Adrenal gland (tissue), 12 donors: ENCODE measurements around the gene TCF4. TPM values are rescaled to one million over a fixed set of nuclear protein-coding genes. Genes with fewer than 3 reads are reported as not detected.

Experiments
- DNase-seq, 7 donors: peaks; one replicate each; pipeline ENCODE4 v3.0.0-alpha.2; 2019 to 2020
- H3K27ac ChIP-seq, 5 donors: fragments of 200-600 bp; sonication (generic) in 4 of 5; 1 replicate in 3 of 5; 2 replicates in 2 of 5; pipeline versions ENCODE4 v1.5.1 to v1.8.0; 2016 to 2020; ENCODE audit warnings: mild to moderate bottlenecking in 1 of 5
- H3K27me3 ChIP-seq: fragments of 200-600 bp; 2 replicates; pipeline ENCODE4 v1.8.0; 2021
- H3K36me3 ChIP-seq, 2 donors: fragments of 200-600 bp; replicated peaks in 1 of 2; 1 replicate in 1 of 2; 2 replicates in 1 of 2; pipeline versions ENCODE4 v1.5.1 to v1.8.0; 2018 to 2022
- H3K4me1 ChIP-seq, 2 donors: fragments of 200-600 bp; replicated peaks in 1 of 2; 1 replicate in 1 of 2; 2 replicates in 1 of 2; pipeline versions ENCODE4 v1.5.1 to v1.8.0; 2018 to 2021
- H3K4me3 ChIP-seq, 4 donors: fragments of 200-600 bp; sonication (generic) in 3 of 4; one replicate each; pipeline ENCODE4 v1.5.1; 2016 to 2018
- H3K9me3 ChIP-seq, 3 donors: fragments of 200-600 bp; sonication (generic) in 1 of 3; replicated peaks in 1 of 3; 1 replicate in 2 of 3; 2 replicates in 1 of 3; pipeline versions ENCODE4 v1.5.1 to v1.8.0; 2016 to 2021
- POLR2A ChIP-seq, 2 donors: fragments of 450-650 bp; IDR thresholded peaks; one replicate each; pipeline ENCODE4 v1.6.1; 2017; ENCODE audit warnings: antibody characterized with exemption in 2 of 2, mild to moderate bottlenecking in 2 of 2, moderate library complexity in 1 of 2
- whole genome bisulfite sequencing, 4 donors: extraction: QIAGEN DNeasy Blood & Tissue Kit in 2 of 4; methylation state at CpG; one replicate each; pipeline versions ENCODE4 v1.1.5 to v1.1.7; 2013 to 2017; 5-methylcytosine and 5-hydroxymethylcytosine counted together
- intact Hi-C, 2 donors: fragments of 100-400 bp; cut with DNase I; formaldehyde crosslinking; loops; one replicate each; pipeline versions ENCODE4 v1.14.1 to v1.15.0; 2022 to 2023
- polyA plus RNA-seq, 3 donors: library from polyadenylated mRNA; stranded (reverse); fragments of 200-250 nt in 2 of 3; fragments of 350-450 nt in 1 of 3; fragmentation: Illumina TruSeq in 1 of 3; extraction: RNeasy Lipid Tissue Mini Kit (QIAGEN cat#74804) in 1 of 3; gene quantifications; one replicate each; pipeline ENCODE4 v1.2.3, GENCODE V29; 2013 to 2014
- total RNA-seq, 9 donors: library from RNA; depleted of rRNA in 4 of 9; stranded (reverse); fragments of >200 nt in 4 of 9; fragments of 120-200 nt in 1 of 9; fragmentation: NEBNext Ultra II Directional in 1 of 9; extraction: Animal tissue kit (Norgen Biotek cat#: 25700) in 1 of 9; gene quantifications; one replicate each; pipeline versions ENCODE4 v1.1.0 to v1.2.4, GENCODE V29; 2013 to 2023
- TF ChIP-seq, protein P1 (sequence below), 6 experiments: fragments of 450-650 bp in 4 of 6; fragments of 200-600 bp in 2 of 6; sonication (generic) in 1 of 6; IDR thresholded peaks; 1 replicate in 5 of 6; 2 replicates in 1 of 6; pipeline versions ENCODE4 v1.5.1 to v1.8.0; 2016 to 2021; ENCODE audit warnings: antibody characterized with exemption in 6 of 6, mild to moderate bottlenecking in 2 of 6, moderate library complexity in 1 of 6
- donor health status: healthy with polysubstance abuse.
- donor health status: Bipolar disorder and iron deficiency.
- donor health status: DM: yes; HTN: yes; CAD: no.
- donor health status: DM: no; HTN: no; CAD: no.
- donor health status: DM: no; HTN: no; CAD: no.
- donor health status: DM: yes; HTN: yes; CAD: no.

TCF4 gene
- total and polyA plus RNA-seq, 12 donors: 21.9 to 196 (median 112) TPM

DNA sequence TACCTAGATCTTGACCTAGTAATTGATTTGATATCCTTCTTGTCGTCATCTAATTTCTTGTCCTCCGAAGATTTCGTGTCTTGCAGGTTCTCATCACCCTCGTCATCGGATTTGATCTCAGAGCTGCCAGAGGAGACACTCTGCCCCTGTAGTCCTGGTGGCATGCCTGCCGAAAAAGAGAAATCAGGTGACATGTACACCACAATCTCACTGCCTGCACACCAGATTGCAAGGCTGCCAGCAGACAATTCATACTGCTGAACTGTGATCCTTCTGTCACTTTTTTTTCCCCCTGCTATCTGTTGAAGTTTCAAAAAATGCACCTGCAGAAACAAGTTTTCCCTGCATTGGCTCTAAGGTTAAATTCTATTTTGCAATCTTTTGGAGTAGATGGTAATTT is 355.5 kb downstream of the TCF4 start:
- peaks cover 0 to 64% of the 10 kb centered on the region in 2 donors for H3K36me3 ChIP-seq
- no peaks in the 10 kb centered on the region for H3K27me3 ChIP-seq
- no peaks in the 10 kb centered on the region for H3K9me3 ChIP-seq
- intact Hi-C loops: loop anchor here in 1 of 2 donors (10.0 kb wide), 2 partner anchors 92 to 352 kb away; partner anchors contain the start of gene TCF4
- TF ChIP-seq, protein P1, sequence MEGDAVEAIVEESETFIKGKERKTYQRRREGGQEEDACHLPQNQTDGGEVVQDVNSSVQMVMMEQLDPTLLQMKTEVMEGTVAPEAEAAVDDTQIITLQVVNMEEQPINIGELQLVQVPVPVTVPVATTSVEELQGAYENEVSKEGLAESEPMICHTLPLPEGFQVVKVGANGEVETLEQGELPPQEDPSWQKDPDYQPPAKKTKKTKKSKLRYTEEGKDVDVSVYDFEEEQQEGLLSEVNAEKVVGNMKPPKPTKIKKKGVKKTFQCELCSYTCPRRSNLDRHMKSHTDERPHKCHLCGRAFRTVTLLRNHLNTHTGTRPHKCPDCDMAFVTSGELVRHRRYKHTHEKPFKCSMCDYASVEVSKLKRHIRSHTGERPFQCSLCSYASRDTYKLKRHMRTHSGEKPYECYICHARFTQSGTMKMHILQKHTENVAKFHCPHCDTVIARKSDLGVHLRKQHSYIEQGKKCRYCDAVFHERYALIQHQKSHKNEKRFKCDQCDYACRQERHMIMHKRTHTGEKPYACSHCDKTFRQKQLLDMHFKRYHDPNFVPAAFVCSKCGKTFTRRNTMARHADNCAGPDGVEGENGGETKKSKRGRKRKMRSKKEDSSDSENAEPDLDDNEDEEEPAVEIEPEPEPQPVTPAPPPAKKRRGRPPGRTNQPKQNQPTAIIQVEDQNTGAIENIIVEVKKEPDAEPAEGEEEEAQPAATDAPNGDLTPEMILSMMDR (IDR thresholded peaks at IDR 0.05): no peak
- no peak for TF ChIP-seq POLR2A (IDR thresholded peaks at IDR 0.05)
- 88 to 96% (median 91%) methylated on average over 6 of the region's 6 CpGs for WGBS, 4 donors
- no peak overlapping the region for H3K4me3 ChIP-seq
- DNase-seq: no peak
- no peak overlapping the region for H3K27ac ChIP-seq
- H3K4me1 ChIP-seq: peaks cover 0 to 20% of the 10 kb centered on the region in 2 donors

GRCh38 chr18:55229682-55230081 is 358.3 kb downstream of the TCF4 start:
- H3K36me3 ChIP-seq: peaks cover 0 to 86% of the 10 kb centered on the region in 2 donors
- no peak overlapping the region for H3K4me3 ChIP-seq
- no peak for TF ChIP-seq POLR2A (IDR thresholded peaks at IDR 0.05)
- TF ChIP-seq, protein P1 (IDR thresholded peaks at IDR 0.05): no peak
- H3K4me1 ChIP-seq: peaks cover 0 to 7% of the 10 kb centered on the region in 2 donors
- WGBS, 4 donors: 53 to 69% (median 63%) methylated on average over 4 of the region's 4 CpGs
- no peak overlapping the region for H3K27ac ChIP-seq
- no peaks in the 10 kb centered on the region for H3K27me3 ChIP-seq
- no peaks in the 10 kb centered on the region for H3K9me3 ChIP-seq
- DNase-seq: no peak
- intact Hi-C loops: loop anchor here in 1 of 2 donors (10.0 kb wide), 2 partner anchors 95 to 355 kb away; partner anchors contain the start of gene TCF4

DNA sequence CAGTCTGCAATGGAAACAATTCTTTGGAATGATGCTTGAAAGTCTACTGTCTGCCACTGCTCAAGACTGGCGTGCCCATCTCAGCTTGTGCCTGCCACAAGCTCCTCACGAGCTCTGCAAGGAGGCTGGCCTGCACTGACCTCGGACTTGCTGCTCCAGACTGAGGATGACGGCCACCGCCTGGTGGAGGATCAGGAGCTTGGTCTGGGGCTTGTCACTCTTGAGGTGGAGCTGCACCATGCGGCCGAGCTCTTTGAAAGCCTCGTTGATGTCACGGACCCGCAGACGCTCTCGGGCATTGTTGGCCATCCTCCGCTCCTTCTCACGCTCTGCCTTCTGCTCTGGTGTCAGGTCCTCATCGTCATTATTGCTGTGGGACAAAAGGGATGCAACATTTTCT is 359.3 kb downstream of the TCF4 start:
- TF ChIP-seq, protein P1 (IDR thresholded peaks at IDR 0.05): no peak
- no peak for TF ChIP-seq POLR2A (IDR thresholded peaks at IDR 0.05)
- H3K4me1 ChIP-seq: no peaks in the 10 kb centered on the region
- peaks cover 0 to 78% of the 10 kb centered on the region in 2 donors for H3K36me3 ChIP-seq
- H3K4me3 ChIP-seq: no peak overlapping the region
- H3K9me3 ChIP-seq: no peaks in the 10 kb centered on the region
- 92 to 98% (median 93%) methylated on average over 11 to 15 of the region's 15 CpGs for WGBS, 4 donors
- H3K27me3 ChIP-seq: no peaks in the 10 kb centered on the region
- intact Hi-C loops: no loop called here
- peak in 1 of 7 donors; percentile 66 for DNase-seq
- H3K27ac ChIP-seq: peak overlapping the region in 2 of 5 donors; percentile 20 to 46

DNA sequence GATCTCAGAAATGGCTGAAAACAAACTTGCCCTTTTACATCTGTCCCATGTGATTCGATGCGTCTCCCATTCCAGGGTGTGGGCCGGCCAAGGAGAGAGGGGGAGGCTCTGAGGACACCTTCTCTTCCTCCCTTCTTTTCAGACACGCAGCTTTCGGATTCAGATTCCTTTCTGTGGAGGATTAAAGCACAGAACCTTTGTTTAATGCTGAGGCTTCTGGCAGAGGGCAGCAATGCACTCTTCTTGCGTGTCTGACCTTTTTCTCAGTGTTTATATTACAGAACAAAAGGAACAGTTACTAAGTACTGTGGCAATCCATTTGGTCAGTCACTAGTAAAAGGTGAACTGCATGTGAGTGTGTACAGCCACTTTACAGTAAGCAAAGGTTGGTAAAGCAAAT is 359.8 kb downstream of the TCF4 start:
- no peaks in the 10 kb centered on the region for H3K4me1 ChIP-seq
- peak overlapping the region in 2 of 5 donors; percentile 20 to 46 for H3K27ac ChIP-seq
- intact Hi-C loops: no loop called here
- DNase-seq: no peak
- 49 to 70% (median 59%) methylated on average over 6 of the region's 6 CpGs for WGBS, 4 donors
- H3K4me3 ChIP-seq: no peak overlapping the region
- TF ChIP-seq, protein P1 (IDR thresholded peaks at IDR 0.05): no peak
- H3K27me3 ChIP-seq: no peaks in the 10 kb centered on the region
- peaks cover 0 to 73% of the 10 kb centered on the region in 2 donors for H3K36me3 ChIP-seq
- no peaks in the 10 kb centered on the region for H3K9me3 ChIP-seq
